H9 (cell line): ENCODE data around the gene PDE2A. TPM values are rescaled to one million over a fixed set of nuclear protein-coding genes. Genes with fewer than 3 reads are reported as not detected.

Experiments
- DNase-seq: peaks from one replicate; pipeline ENCODE4 v3.0.0-alpha.2; 2017
- H2AFZ ChIP-seq: one replicate; pipeline ENCODE4 v1.6.1; 2013; ENCODE audit warnings: mild to moderate bottlenecking, low read length, control low read depth, moderate library complexity
- H2AK5ac ChIP-seq: 2 replicates; pipeline ENCODE4 v1.6.1; 2013; ENCODE audit warnings: low read length, control low read depth, mixed read lengths; ENCODE audit not compliant: insufficient read length
- H2BK120ac ChIP-seq: one replicate; pipeline ENCODE4 v1.6.1; 2013; ENCODE audit warnings: low read depth, mild to moderate bottlenecking, low read length, control low read depth, inconsistent platforms; ENCODE audit not compliant: poor library complexity, severe bottlenecking
- H2BK12ac ChIP-seq: 2 replicates; pipeline ENCODE4 v1.6.1; 2013; ENCODE audit warnings: low read length, control low read depth, mixed read lengths, low read depth; ENCODE audit not compliant: insufficient read length
- H2BK15ac ChIP-seq: 2 replicates; pipeline ENCODE4 v1.6.1; 2013; ENCODE audit warnings: low read depth, low read length, control low read depth
- H2BK20ac ChIP-seq: one replicate; pipeline ENCODE4 v1.6.1; 2013; ENCODE audit warnings: low read depth, mild to moderate bottlenecking, low read length, control low read depth, inconsistent platforms; ENCODE audit not compliant: poor library complexity, severe bottlenecking
- H2BK5ac ChIP-seq: 2 replicates; pipeline ENCODE4 v1.6.1; 2013; ENCODE audit warnings: low read length, control low read depth, mixed read lengths; ENCODE audit not compliant: insufficient read length
- H3K14ac ChIP-seq: 2 replicates; pipeline ENCODE4 v1.6.1; 2013; ENCODE audit warnings: low read length, control low read depth; ENCODE audit not compliant: insufficient read depth
- H3K18ac ChIP-seq: 2 replicates; pipeline ENCODE4 v1.6.1; 2013; ENCODE audit warnings: low read depth, mild to moderate bottlenecking, mixed read lengths, low read length, control low read depth; ENCODE audit not compliant: insufficient read length
- H3K23ac ChIP-seq: 2 replicates; pipeline ENCODE4 v1.6.1; 2013; ENCODE audit warnings: low read length, control low read depth, mixed read lengths, low read depth; ENCODE audit not compliant: insufficient read length
- H3K23me2 ChIP-seq: 2 replicates; pipeline ENCODE4 v1.6.1; 2013; ENCODE audit warnings: low read depth, mild to moderate bottlenecking, mixed read lengths, low read length, control low read depth; ENCODE audit not compliant: insufficient read length, poor library complexity, severe bottlenecking
- H3K27ac ChIP-seq: 2 replicates; pipeline ENCODE4 v1.5.1; 2013; ENCODE audit warnings: low read length, control low read depth, mixed read lengths, low read depth; ENCODE audit not compliant: insufficient read length
- H3K27me3 ChIP-seq: 2 replicates; pipeline ENCODE4 v1.6.1; 2013; ENCODE audit warnings: low read length, control low read depth, inconsistent platforms; ENCODE audit not compliant: insufficient read depth
- H3K4ac ChIP-seq: 2 replicates; pipeline ENCODE4 v1.6.1; 2013; ENCODE audit warnings: low read depth, mild to moderate bottlenecking, control low read depth, inconsistent platforms, low read length, moderate library complexity
- H3K4me1 ChIP-seq: 2 replicates; pipeline ENCODE4 v1.6.1; 2013; ENCODE audit warnings: low read length, control low read depth, inconsistent platforms; ENCODE audit not compliant: insufficient read depth
- H3K4me2 ChIP-seq: 2 replicates; pipeline ENCODE4 v1.6.1; 2013; ENCODE audit warnings: low read length, control low read depth, mixed read lengths; ENCODE audit not compliant: insufficient read length, insufficient read depth
- H3K56ac ChIP-seq: 2 replicates; pipeline ENCODE4 v1.6.1; 2013; ENCODE audit warnings: low read depth, mild to moderate bottlenecking, mixed read lengths, low read length, control low read depth; ENCODE audit not compliant: insufficient read length
- H3K79me1 ChIP-seq: 2 replicates; pipeline ENCODE4 v1.6.1; 2013; ENCODE audit warnings: low read depth, mild to moderate bottlenecking, moderate library complexity, low read length, control low read depth, inconsistent platforms; ENCODE audit not compliant: insufficient read depth, poor library complexity, severe bottlenecking
- H3K79me2 ChIP-seq: 2 replicates; pipeline ENCODE4 v1.6.1; 2013; ENCODE audit warnings: low read length, control low read depth, inconsistent platforms; ENCODE audit not compliant: insufficient read depth
- H3K9ac ChIP-seq: 2 replicates; pipeline ENCODE4 v1.6.1; 2013; ENCODE audit warnings: low read length, control low read depth, mixed read lengths; ENCODE audit not compliant: insufficient read length; ENCODE audit errors: extremely low read depth
- H3K9me3 ChIP-seq: one replicate; pipeline ENCODE4 v1.6.1; 2013; ENCODE audit warnings: low read depth, low read length, inconsistent platforms; ENCODE audit not compliant: control insufficient read depth
- H3T11ph ChIP-seq: one replicate; pipeline ENCODE4 v1.6.1; 2013; ENCODE audit warnings: mild to moderate bottlenecking, low read length, control low read depth, inconsistent platforms
- H4K20me1 ChIP-seq: one replicate; pipeline ENCODE4 v1.6.1; 2013; ENCODE audit not compliant: control insufficient read depth, insufficient read length, insufficient read depth
- H4K5ac ChIP-seq: 2 replicates; pipeline ENCODE4 v1.6.1; 2013; ENCODE audit warnings: low read depth, mild to moderate bottlenecking, mixed read lengths, low read length, control low read depth; ENCODE audit not compliant: insufficient read length
- H4K8ac ChIP-seq: replicated peaks from 2 replicates; pipeline ENCODE4 v1.6.1; 2013; ENCODE audit warnings: low read length, control low read depth, mixed read lengths, low read depth; ENCODE audit not compliant: insufficient read length
- H4K91ac ChIP-seq: 2 replicates; pipeline ENCODE4 v1.6.1; 2013; ENCODE audit warnings: low read depth, mild to moderate bottlenecking, moderate library complexity, mixed read lengths, low read length, control low read depth; ENCODE audit not compliant: insufficient read length
- H3K27ac Mint-ChIP-seq, 3 experiments: 2 replicates in 2 of 3; 3 replicates in 1 of 3; pipeline ENCODE4 v1.8.0; 2020 to 2021; ENCODE audit warnings: mixed read lengths in 3 of 3, mild to moderate bottlenecking in 1 of 3, moderate library complexity in 1 of 3
- H3K27me3 Mint-ChIP-seq: 2 replicates; pipeline ENCODE4 v1.8.0; 2021; ENCODE audit warnings: low read depth, mild to moderate bottlenecking, moderate library complexity, mixed read lengths
- H3K36me3 Mint-ChIP-seq, 3 experiments: 2 replicates in 2 of 3; 3 replicates in 1 of 3; pipeline ENCODE4 v1.8.0; 2020 to 2021; ENCODE audit warnings: low read depth in 3 of 3, mixed read lengths in 3 of 3; ENCODE audit not compliant: insufficient read depth in 1 of 3
- H3K4me1 Mint-ChIP-seq, 2 experiments: 2 replicates each; pipeline ENCODE4 v1.8.0; 2020; ENCODE audit warnings: mixed read lengths in 2 of 2
- H3K4me3 Mint-ChIP-seq, 2 experiments: 2 replicates in 1 of 2; 3 replicates in 1 of 2; pipeline ENCODE4 v1.8.0; 2020 to 2021; ENCODE audit warnings: mild to moderate bottlenecking in 2 of 2, mixed read lengths in 2 of 2, moderate library complexity in 1 of 2
- H3K9me3 Mint-ChIP-seq, 2 experiments: 2 replicates in 1 of 2; 3 replicates in 1 of 2; pipeline ENCODE4 v1.8.0; 2020; ENCODE audit warnings: mild to moderate bottlenecking in 2 of 2, mixed read lengths in 2 of 2, moderate library complexity in 1 of 2
- WGBS: extraction: QIAGEN DNeasy Blood & Tissue Kit; methylation state at CpG from one replicate; pipeline ENCODE4 v1.1.7; 2013; ENCODE audit warnings: missing lambda C conversion rate, low lambda C conversion rate, mixed read lengths; ENCODE audit not compliant: insufficient read length; ENCODE audit errors: extremely low coverage; 5-methylcytosine and 5-hydroxymethylcytosine counted together
- total RNA-seq: library from RNA; stranded (reverse); gene quantifications from 2 replicates; pipeline ENCODE4 v1.2.1, GENCODE V29; 2021
- TF ChIP-seq, protein P1 (sequence below): fragments of 200-600 bp; sonication (generic); conservative IDR thresholded peaks from 3 replicates; pipeline ENCODE4 v1.8.0; 2021; ENCODE audit warnings: antibody characterized with exemption, mild to moderate bottlenecking

The PDE2A gene
- total RNA-seq, 1 experiment from 2014 or later = 3.4 TPM

DNA sequence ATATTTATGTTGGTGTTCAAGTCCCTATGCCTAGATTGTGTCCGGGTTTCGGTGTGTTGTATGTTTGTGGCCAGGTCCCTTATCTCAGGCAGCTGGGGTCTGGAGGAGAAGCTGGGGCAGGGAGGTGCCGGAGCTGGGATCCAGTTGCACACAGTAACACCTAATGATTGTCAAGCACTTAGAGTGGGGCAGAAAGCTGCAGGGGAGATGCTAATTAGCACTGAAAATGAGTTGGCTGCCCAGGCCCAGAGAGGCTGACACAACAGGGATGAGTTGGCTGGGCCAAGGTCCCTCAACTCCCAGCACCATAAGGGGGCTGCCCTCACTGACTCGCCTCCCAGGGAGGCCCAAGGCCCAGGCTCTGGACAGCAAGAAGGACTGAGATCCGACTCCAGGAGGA lies 12.2 kb downstream of the PDE2A start:
- H3K9me3 ChIP-seq = no peaks in the 10 kb centered on the region
- no peak overlapping the region for H3K23ac ChIP-seq
- no peak overlapping the region for H3K14ac ChIP-seq
- H2BK20ac ChIP-seq = no peak overlapping the region
- TF ChIP-seq, protein P1, sequence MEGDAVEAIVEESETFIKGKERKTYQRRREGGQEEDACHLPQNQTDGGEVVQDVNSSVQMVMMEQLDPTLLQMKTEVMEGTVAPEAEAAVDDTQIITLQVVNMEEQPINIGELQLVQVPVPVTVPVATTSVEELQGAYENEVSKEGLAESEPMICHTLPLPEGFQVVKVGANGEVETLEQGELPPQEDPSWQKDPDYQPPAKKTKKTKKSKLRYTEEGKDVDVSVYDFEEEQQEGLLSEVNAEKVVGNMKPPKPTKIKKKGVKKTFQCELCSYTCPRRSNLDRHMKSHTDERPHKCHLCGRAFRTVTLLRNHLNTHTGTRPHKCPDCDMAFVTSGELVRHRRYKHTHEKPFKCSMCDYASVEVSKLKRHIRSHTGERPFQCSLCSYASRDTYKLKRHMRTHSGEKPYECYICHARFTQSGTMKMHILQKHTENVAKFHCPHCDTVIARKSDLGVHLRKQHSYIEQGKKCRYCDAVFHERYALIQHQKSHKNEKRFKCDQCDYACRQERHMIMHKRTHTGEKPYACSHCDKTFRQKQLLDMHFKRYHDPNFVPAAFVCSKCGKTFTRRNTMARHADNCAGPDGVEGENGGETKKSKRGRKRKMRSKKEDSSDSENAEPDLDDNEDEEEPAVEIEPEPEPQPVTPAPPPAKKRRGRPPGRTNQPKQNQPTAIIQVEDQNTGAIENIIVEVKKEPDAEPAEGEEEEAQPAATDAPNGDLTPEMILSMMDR = no peak
- no peak overlapping the region for H3K18ac ChIP-seq
- H4K5ac ChIP-seq = no peak overlapping the region
- H4K91ac ChIP-seq = no peak overlapping the region
- H2BK12ac ChIP-seq = no peak overlapping the region
- Mint-ChIP-seq H3K4me3 (no peak overlapping the region), H3K27ac (no peak overlapping the region), H3K27me3 (peaks cover 21% of the 10 kb centered on the region), H3K9me3 (peaks cover 0 to 1% of the 10 kb centered on the region in 2 experiments; a peak in 3 of 5 replicates), H3K4me1 (peaks cover 7 to 47% of the 10 kb centered on the region in 2 experiments), H3K36me3 (peaks cover 0 to under 1% (median under 1%) of the 10 kb centered on the region in 3 experiments; a peak in 4 of 7 replicates)
- H4K20me1 ChIP-seq = no peaks in the 10 kb centered on the region
- no peaks in the 10 kb centered on the region for H3K79me1 ChIP-seq
- H3K4ac ChIP-seq = no peak overlapping the region
- H2AFZ ChIP-seq = no peak overlapping the region
- H2BK15ac ChIP-seq = no peak overlapping the region
- H3K9ac ChIP-seq = no peak overlapping the region
- no peaks in the 10 kb centered on the region for H3K4me1 ChIP-seq
- no peaks in the 10 kb centered on the region for H3K79me2 ChIP-seq
- no peaks in the 10 kb centered on the region for H3K27me3 ChIP-seq
- no CpG with 5 or more reads among the region's 5 CpGs for WGBS
- H3T11ph ChIP-seq = no peak overlapping the region
- no peak overlapping the region for H2BK120ac ChIP-seq
- no peaks in the 10 kb centered on the region for H3K23me2 ChIP-seq
- no peak overlapping the region for H2AK5ac ChIP-seq
- no peak overlapping the region for H3K4me2 ChIP-seq
- no peak overlapping the region for H3K27ac ChIP-seq
- no peak for DNase-seq
- H2BK5ac ChIP-seq = no peak overlapping the region
- H4K8ac ChIP-seq = no peak overlapping the region
- H3K56ac ChIP-seq = no peak overlapping the region
